A549 treated with AZD9567 at 1 μM for 4 hours (cell line): ENCODE results near the gene CHD9. TPM values are rescaled to one million over a fixed set of nuclear protein-coding genes. Genes with fewer than 3 reads are reported as not detected.

Source experiments
- total RNA-seq: library from RNA; stranded (reverse); fragments of 200-300 nt; extraction: Qiagen RNA extraction; gene quantifications from 5 replicates; pipeline ENCODE4 v1.2.3, GENCODE V29; 2022; ENCODE audit not compliant: insufficient read depth

CHD9 gene, protein sequence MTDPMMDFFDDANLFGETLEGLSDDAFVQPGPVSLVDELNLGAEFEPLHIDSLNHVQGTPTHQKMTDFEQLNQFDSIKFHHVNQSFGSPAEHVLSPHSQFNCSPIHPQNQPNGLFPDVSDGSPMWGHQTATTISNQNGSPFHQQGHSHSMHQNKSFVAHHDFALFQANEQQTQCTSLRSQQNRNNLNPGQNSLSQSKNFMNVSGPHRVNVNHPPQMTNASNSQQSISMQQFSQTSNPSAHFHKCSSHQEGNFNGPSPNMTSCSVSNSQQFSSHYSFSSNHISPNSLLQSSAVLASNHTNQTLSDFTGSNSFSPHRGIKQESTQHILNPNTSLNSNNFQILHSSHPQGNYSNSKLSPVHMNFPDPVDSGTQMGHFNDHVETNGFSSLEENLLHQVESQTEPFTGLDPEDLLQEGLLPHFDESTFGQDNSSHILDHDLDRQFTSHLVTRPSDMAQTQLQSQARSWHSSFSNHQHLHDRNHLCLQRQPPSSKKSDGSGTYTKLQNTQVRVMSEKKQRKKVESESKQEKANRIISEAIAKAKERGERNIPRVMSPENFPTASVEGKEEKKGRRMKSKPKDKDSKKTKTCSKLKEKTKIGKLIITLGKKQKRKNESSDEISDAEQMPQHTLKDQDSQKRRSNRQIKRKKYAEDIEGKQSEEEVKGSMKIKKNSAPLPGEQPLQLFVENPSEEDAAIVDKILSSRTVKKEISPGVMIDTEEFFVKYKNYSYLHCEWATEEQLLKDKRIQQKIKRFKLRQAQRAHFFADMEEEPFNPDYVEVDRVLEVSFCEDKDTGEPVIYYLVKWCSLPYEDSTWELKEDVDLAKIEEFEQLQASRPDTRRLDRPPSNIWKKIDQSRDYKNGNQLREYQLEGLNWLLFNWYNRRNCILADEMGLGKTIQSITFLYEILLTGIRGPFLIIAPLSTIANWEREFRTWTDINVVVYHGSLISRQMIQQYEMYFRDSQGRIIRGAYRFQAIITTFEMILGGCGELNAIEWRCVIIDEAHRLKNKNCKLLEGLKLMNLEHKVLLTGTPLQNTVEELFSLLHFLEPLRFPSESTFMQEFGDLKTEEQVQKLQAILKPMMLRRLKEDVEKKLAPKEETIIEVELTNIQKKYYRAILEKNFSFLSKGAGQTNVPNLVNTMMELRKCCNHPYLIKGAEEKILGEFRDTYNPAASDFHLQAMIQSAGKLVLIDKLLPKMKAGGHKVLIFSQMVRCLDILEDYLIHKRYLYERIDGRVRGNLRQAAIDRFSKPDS (N-terminal part only)
- total RNA-seq, result 11.4 to 16.4 TPM (median 14.7 TPM) in 5 replicates

DNA sequence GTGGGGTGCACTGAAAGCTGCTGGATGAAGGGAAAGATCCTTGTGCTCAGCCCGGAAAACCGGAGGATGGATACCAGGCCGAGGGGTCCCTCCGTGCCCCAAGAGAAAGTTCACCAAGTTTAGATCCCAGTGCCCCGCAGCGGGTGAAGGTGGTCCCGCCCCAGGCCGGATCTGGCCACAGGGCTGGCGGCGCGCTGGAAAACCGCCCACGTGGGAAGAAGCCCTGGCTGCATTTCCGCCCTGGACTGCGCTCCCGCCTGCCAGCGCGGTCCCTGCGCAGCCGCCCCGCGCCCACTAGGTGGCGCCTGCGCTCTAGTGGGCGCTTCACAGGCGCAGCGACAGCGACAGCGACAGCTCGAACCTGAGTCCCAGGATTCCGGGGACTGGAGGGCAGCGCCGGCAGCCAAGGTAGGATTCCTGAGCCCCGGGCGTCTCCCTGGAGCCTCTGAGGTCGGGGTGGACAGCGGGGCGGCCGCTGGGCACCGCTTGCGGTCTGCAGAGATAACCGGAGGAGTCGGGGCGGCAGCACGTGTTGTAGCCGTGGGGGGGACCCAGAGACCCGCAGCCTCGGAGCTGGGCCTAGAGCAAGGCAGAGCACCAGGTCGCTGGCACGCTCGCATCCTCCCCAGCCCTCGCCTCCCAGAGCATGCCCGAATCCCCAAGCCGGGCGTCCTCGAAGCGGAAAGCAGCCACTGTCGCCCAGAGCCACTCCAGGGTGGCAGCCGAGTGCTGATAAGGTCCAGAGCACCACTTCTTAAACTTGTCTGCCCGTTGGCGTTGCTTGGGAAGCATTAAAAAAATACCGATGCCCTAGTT lies at the start of gene CHD9:
Gene CHD9, plus strand, starts transcription at position 322 of the 816 bp plus-strand sequence. CDS start 101,099 bp downstream, outside the sequence.

DNA sequence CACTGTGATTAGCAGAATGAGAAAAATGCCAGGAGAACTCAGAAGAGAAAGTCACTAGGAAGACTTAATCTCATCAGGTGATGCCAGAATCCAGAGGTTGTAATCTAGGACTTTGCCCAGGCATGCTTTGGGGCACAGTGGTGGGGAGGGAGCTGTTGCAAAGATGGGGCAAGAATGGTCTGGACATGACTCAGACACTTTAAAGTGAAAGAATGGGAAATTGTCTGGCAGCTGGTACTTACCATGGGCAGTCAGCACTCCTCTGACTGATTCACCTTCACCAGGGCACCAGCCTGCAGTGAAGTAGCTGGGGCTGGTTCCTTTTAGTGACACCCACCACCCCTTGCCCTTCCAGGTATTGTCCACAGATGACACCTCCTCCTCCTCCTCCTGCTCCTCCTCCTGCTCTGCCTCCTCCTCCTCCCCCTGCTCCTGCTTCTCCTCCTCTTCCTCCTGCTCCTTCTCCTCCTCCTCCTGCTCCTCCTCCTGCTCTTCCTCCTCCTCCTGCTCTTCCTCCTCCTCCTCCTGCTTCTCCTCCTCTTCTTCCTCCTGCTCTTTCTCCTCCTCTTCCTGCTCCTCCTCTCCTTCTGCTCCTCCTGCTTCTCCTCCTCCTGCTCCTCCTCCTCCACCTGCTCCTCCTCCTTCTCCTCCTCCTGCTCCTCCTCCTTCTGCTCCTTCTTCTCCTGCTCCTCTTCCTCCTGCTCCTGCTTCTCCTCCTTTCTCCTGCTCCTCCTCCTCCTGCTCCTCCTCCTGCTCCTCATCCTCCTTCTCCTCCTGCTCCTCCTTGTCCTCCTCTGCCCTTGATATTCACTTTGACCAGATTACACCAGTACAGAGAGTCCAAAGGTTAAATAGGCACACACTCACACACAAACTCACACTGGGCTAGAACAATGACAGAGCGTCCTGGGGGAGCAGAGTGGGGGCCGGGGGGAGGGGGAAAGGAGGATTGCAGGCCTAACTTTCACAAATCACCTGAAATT lies 2.0 kb upstream of the CHD9 start, which contains the start of gene CHD9NB:
Gene CHD9NB, minus strand, starts transcription at position 379 of the 983 bp plus-strand sequence. CDS start 8,739 bp downstream, outside the sequence.

Other genes starting within 250 kb of the CHD9 start
- gene CHD9NB, start 2.1 kb upstream of the CHD9 start, total RNA-seq, result 0.96 to 1.1 TPM (median 1.0 TPM) in 4 of 5 replicates, not detected in the other